GM12878 (cell line): ENCODE data around the gene XRCC4. TPM values are rescaled to one million over a fixed set of nuclear protein-coding genes. Genes with fewer than 3 reads are reported as not detected.

Source experiments
- ATAC-seq: fragments of 200-7000 bp; cut with Tn5 transposase; 3 replicates; pipeline ENCODE4 v1.9.1; 2020; ENCODE audit warnings: mild to moderate bottlenecking, moderate library complexity
- BruUV-seq: library from RNA; stranded (reverse); fragments of 400-500 nt; replicated peaks from 2 replicates; lab custom pipeline; 2021; lab: Mats Ljungman, UMichigan
- CTCF ChIA-PET: fragments of 300-600 bp; sonication (Branson Sonifier 250); formaldehyde crosslinking; extraction: SDS; loops from one replicate; lab custom pipeline; 2021; ENCODE audit warnings: inconsistent platforms; lab: Yijun Ruan, JAX
- POLR2A ChIA-PET: fragments of 350-600 bp; formaldehyde crosslinking; extraction: SDS; loops from one replicate; lab custom pipeline; 2021; ENCODE audit warnings: inconsistent platforms; lab: Charles Lee
- RAD21 ChIA-PET: fragments of 300-600 bp; sonication (Branson Sonifier 250); formaldehyde crosslinking; loops from one replicate; lab custom pipeline; 2023; ENCODE audit warnings: antibody characterized with exemption; ENCODE audit not compliant: unreplicated experiment; lab: Charles Lee
- SMC1A ChIA-PET: fragments of 300-600 bp; sonication (Branson Sonifier 250); formaldehyde crosslinking; loops from one replicate; lab custom pipeline; 2023; ENCODE audit not compliant: unreplicated experiment, uncharacterized antibody; lab: Charles Lee
- DNase-seq: peaks from one replicate; pipeline ENCODE4 v3.0.0-alpha.2; 2011; ENCODE audit warnings: low read depth, low spot score
- FAIRE-seq: peaks from 3 replicates; lab custom pipeline; 2011; peaks lifted over from hg19 to GRCh38; lab: Jason Lieb, UNC
- H2AFZ ChIP-seq: 2 replicates; pipeline ENCODE4 v1.6.0; 2011; ENCODE audit warnings: low read depth, low read length, control low read depth; ENCODE audit not compliant: control insufficient read depth
- H3K27ac ChIP-seq: 2 replicates; pipeline ENCODE4 v1.5.1; 2011; ENCODE audit warnings: control low read depth; ENCODE audit not compliant: control insufficient read depth, insufficient read depth
- H3K27me3 ChIP-seq, 2 experiments: replicated peaks in 1 of 2; 2 replicates each; pipeline versions ENCODE4 v1.6.0 to v1.6.1; 2011; ENCODE audit warnings: low read length in 1 of 2; ENCODE audit not compliant: control insufficient read depth in 2 of 2, insufficient read depth in 2 of 2
- H3K36me3 ChIP-seq, 2 experiments: 2 replicates each; pipeline ENCODE4 v1.5.1; 2011; ENCODE audit warnings: low read length in 1 of 2; ENCODE audit not compliant: control insufficient read depth in 2 of 2, insufficient read depth in 2 of 2
- H3K4me1 ChIP-seq: 2 replicates; pipeline ENCODE4 v1.6.1; 2011; ENCODE audit warnings: mild to moderate bottlenecking, low read length, moderate library complexity, mixed read lengths; ENCODE audit not compliant: control insufficient read depth, insufficient read depth
- H3K4me2 ChIP-seq: 2 replicates; pipeline ENCODE4 v1.6.0; 2011; ENCODE audit warnings: control low read depth; ENCODE audit not compliant: control insufficient read depth, insufficient read depth
- H3K4me3 ChIP-seq: fragments of 200-600 bp; sonication (generic); 2 replicates; pipeline ENCODE4 v1.5.1; 2016
- H3K79me2 ChIP-seq: 2 replicates; pipeline ENCODE4 v1.6.0; 2011; ENCODE audit warnings: low read length; ENCODE audit not compliant: control insufficient read depth, insufficient read depth
- H3K9ac ChIP-seq: 2 replicates; pipeline ENCODE4 v1.8.0; 2011; ENCODE audit warnings: low read length, control low read depth, mixed read lengths; ENCODE audit not compliant: control insufficient read depth, insufficient read depth
- H3K9me3 ChIP-seq: replicated peaks from 3 replicates; pipeline ENCODE4 v1.5.1; 2011; ENCODE audit warnings: mild to moderate bottlenecking, low read length; ENCODE audit not compliant: control insufficient read depth, insufficient read depth
- H4K20me1 ChIP-seq: 2 replicates; pipeline ENCODE4 v1.6.0; 2011; ENCODE audit not compliant: control insufficient read depth, insufficient read depth
- CBX5 ChIP-seq: sonication (generic); IDR thresholded peaks from 2 replicates; pipeline ENCODE4 v1.6.1; 2016; ENCODE audit warnings: low read depth, moderate library complexity, mild to moderate bottlenecking, inconsistent platforms
- NFIC ChIP-seq: IDR thresholded peaks from 2 replicates; pipeline ENCODE4 v1.6.1; 2012; ENCODE audit warnings: low read depth, mild to moderate bottlenecking, inconsistent platforms, low read length, moderate library complexity
- RAD21 ChIP-seq: IDR thresholded peaks from 2 replicates; pipeline ENCODE4 v1.6.1; 2011; ENCODE audit warnings: mild to moderate bottlenecking, low read depth, low read length, moderate library complexity; ENCODE audit not compliant: insufficient read depth
- RUNX3 ChIP-seq: IDR thresholded peaks from 2 replicates; pipeline ENCODE4 v1.6.1; 2012; ENCODE audit warnings: low read length, inconsistent platforms
- SRF ChIP-seq, 2 experiments: IDR thresholded peaks; 2 replicates each; pipeline ENCODE4 v1.6.1; 2011; ENCODE audit warnings: low read depth in 2 of 2, low read length in 2 of 2, mild to moderate bottlenecking in 1 of 2, moderate library complexity in 1 of 2
- WGBS: methylation state at CpG from one replicate; pipeline ENCODE4 v1.1.6; 2016; ENCODE audit warnings: low lambda C conversion rate; ENCODE audit not compliant: insufficient replicate concordance, insufficient coverage; ENCODE audit errors: missing lambda C conversion rate; 5-methylcytosine and 5-hydroxymethylcytosine counted together
- in situ Hi-C: fragments of 300-500 bp; cut with MboI; formaldehyde crosslinking; loops from 9 replicates; pipeline ENCODE4 v1.14.3; 2018; ENCODE audit warnings: mixed read lengths
- intact Hi-C: fragments of 100-400 bp; cut with micrococcal nuclease; formaldehyde crosslinking; loops from one replicate; pipeline ENCODE4 v1.14.2; 2022; ENCODE audit not compliant: unreplicated experiment
- polyA plus RNA-seq, 11 experiments: library from polyadenylated mRNA; depleted of rRNA in 4 of 11; unstranded in 6 of 11; stranded (reverse) in 5 of 11; fragments of >200 nt; fragmentation: Nextera tagmentation in 4 of 11; fragmentation: Illumina TruSeq in 1 of 11; extraction: Ambion mirVana in 4 of 11; extraction: Trizol in 1 of 11; gene quantifications; 1 replicate in 1 of 11; 2 replicates in 10 of 11; pipeline versions ENCODE4 v1.2.1 to v1.2.3, GENCODE V29; 2011 to 2016; ENCODE audit warnings: inconsistent platforms in 2 of 11, missing spikeins in 2 of 11, low read depth in 1 of 11
- total RNA-seq, 4 experiments: library from RNA; depleted of rRNA in 3 of 4; stranded (reverse); fragments of >200 nt in 3 of 4; fragmentation: Illumina TruSeq in 1 of 4; extraction: Trizol in 1 of 4; gene quantifications; 2 replicates each; pipeline versions ENCODE4 v1.2.1 to v1.2.3, GENCODE V29; 2013 to 2021
- TF ChIP-seq, protein P1 (sequence below): fragments of 450-650 bp; IDR thresholded peaks from 2 replicates; pipeline ENCODE4 v1.6.1; 2017; ENCODE audit warnings: mild to moderate bottlenecking
- TF ChIP-seq, protein P2 (sequence below): IDR thresholded peaks from 2 replicates; pipeline ENCODE4 v1.6.1; 2011; ENCODE audit warnings: borderline replicate concordance, low read depth, mild to moderate bottlenecking, moderate library complexity, low read length; ENCODE audit not compliant: insufficient read depth, poor library complexity, severe bottlenecking
- TF ChIP-seq, protein P3 (sequence below): IDR thresholded peaks from 2 replicates; pipeline ENCODE4 v1.6.1; 2012; ENCODE audit warnings: low read length, inconsistent platforms

XRCC4 gene
- total and polyA plus RNA-seq, 10 of the 15 experiments (the other 5 are each of a cell fraction or from before 2014, with no cell fraction given): 12.1 to 53.6 (median 25.8) TPM

DNA sequence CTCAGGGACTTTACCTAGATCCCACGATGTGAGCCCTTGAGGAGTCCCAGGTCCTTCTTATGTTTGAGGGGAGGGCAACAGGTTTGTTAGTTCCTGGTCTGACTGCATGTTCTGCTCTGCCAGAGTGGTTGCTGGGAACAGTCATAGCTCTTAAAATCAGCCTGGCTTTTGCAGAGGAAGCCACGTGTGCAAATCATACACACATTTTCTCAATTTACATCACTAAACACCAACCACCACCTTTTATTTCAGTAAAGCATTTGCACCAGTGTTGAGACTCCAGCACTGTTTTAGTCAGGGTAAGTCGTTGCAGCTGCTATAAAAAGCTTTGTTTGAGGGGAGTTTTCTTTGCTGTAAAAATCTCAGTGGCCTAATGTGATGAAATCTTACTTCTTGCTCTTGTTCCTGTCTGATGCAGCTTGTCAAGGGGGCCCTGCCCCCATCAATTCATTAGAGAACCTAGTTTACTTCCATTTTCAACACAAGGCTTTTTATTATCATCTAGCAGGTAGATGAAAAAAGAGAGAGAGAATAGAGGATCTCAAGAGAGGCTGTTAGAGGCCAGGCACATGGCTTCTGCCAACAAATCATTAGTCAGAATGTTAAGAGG, 323.9 kb downstream of the XRCC4 start:
- ChIA-PET POLR2A (no interaction called here), SMC1A (interaction anchor here (0.8 to 1.8 kb wide), 4 partner anchors 8 to 590 kb away, joined by 3 read pairs; no protein-coding TSS in a partner anchor), RAD21 (interaction anchor here (1.1 kb wide), 1 partner anchor 420 kb away, joined by 3 read pairs; no protein-coding TSS in a partner anchor), CTCF (no interaction called here)
- H3K4me2 ChIP-seq: peak overlapping the region; percentile 12
- no TSS peak for BruUV-seq
- FAIRE-seq (peak; percentile 49), ATAC-seq (peak; percentile 70), DNase-seq (peak; percentile 17)
- peak overlapping the region; percentile 27; the same call in 1 of the 2 replicates for H3K27ac ChIP-seq
- intact Hi-C loops (no loop called here), in situ Hi-C loops (no loop called here)
- no peak overlapping the region for H3K4me3 ChIP-seq
- H3K27me3 ChIP-seq: no peaks in the 10 kb centered on the region
- H4K20me1 ChIP-seq: no peaks in the 10 kb centered on the region
- no peaks in the 10 kb centered on the region for H3K79me2 ChIP-seq
- TF ChIP-seq RUNX3 (peak; percentile 40), SRF (IDR thresholded peaks at IDR 0.05; ENCODE audit: low read depth in 2 of 2, low read length in 2 of 2) (no peak), CBX5 (peak; percentile 48; the same call in 1 of the 2 replicates), NFIC (peak; percentile 63; the same call in 1 of the 2 replicates), RAD21 (0 out of 2 replicates have a peak, but pooled peaks have one; percentile 1)
- TF ChIP-seq, protein P1, sequence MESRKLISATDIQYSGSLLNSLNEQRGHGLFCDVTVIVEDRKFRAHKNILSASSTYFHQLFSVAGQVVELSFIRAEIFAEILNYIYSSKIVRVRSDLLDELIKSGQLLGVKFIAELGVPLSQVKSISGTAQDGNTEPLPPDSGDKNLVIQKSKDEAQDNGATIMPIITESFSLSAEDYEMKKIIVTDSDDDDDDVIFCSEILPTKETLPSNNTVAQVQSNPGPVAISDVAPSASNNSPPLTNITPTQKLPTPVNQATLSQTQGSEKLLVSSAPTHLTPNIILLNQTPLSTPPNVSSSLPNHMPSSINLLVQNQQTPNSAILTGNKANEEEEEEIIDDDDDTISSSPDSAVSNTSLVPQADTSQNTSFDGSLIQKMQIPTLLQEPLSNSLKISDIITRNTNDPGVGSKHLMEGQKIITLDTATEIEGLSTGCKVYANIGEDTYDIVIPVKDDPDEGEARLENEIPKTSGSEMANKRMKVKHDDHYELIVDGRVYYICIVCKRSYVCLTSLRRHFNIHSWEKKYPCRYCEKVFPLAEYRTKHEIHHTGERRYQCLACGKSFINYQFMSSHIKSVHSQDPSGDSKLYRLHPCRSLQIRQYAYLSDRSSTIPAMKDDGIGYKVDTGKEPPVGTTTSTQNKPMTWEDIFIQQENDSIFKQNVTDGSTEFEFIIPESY: no peak
- TF ChIP-seq, protein P2, sequence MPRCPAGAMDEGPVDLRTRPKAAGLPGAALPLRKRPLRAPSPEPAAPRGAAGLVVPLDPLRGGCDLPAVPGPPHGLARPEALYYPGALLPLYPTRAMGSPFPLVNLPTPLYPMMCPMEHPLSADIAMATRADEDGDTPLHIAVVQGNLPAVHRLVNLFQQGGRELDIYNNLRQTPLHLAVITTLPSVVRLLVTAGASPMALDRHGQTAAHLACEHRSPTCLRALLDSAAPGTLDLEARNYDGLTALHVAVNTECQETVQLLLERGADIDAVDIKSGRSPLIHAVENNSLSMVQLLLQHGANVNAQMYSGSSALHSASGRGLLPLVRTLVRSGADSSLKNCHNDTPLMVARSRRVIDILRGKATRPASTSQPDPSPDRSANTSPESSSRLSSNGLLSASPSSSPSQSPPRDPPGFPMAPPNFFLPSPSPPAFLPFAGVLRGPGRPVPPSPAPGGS: peak; percentile 26
- TF ChIP-seq, protein P3, sequence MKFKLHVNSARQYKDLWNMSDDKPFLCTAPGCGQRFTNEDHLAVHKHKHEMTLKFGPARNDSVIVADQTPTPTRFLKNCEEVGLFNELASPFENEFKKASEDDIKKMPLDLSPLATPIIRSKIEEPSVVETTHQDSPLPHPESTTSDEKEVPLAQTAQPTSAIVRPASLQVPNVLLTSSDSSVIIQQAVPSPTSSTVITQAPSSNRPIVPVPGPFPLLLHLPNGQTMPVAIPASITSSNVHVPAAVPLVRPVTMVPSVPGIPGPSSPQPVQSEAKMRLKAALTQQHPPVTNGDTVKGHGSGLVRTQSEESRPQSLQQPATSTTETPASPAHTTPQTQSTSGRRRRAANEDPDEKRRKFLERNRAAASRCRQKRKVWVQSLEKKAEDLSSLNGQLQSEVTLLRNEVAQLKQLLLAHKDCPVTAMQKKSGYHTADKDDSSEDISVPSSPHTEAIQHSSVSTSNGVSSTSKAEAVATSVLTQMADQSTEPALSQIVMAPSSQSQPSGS: peak; percentile 54
- H2AFZ ChIP-seq: peak overlapping the region; percentile 76
- H3K36me3 ChIP-seq: no peaks in the 10 kb centered on the region
- H3K9me3 ChIP-seq: no peaks in the 10 kb centered on the region
- H3K9ac ChIP-seq: no peak overlapping the region
- 0% methylated on average over 3 of the region's 3 CpGs for WGBS
- peaks cover 11% of the 10 kb centered on the region for H3K4me1 ChIP-seq
